Activated T-cell treated with anti-CD3 and anti-CD28 coated beads, Interleukin-2, amount 50 U/mL, for 4 hours (primary cell): Measurements from ENCODE around the gene UTP11. TPM values are rescaled to one million over a fixed set of nuclear protein-coding genes. Genes with fewer than 3 reads are reported as not detected.
A peak's percentile ranks its signal among the peaks of the same experiment; 100 is the strongest.

Source experiments
- ATAC-seq, 2 donors: fragments of 200-7000 bp; cut with Tn5 transposase; one replicate each; pipeline ENCODE4 v1.10.0; 2021
- DNase-seq: peaks from one replicate; pipeline ENCODE4 v3.0.0-alpha.2; 2020
- H3K27me3 Mint-ChIP-seq: one replicate; pipeline ENCODE4 v1.8.0; 2021; ENCODE audit warnings: low read depth, mixed read lengths
- H3K36me3 Mint-ChIP-seq: one replicate; pipeline ENCODE4 v1.8.0; 2022; ENCODE audit warnings: mixed read lengths; ENCODE audit not compliant: insufficient read depth
- H3K4me1 Mint-ChIP-seq: one replicate; pipeline ENCODE4 v1.8.0; 2021; ENCODE audit warnings: low read depth, mixed read lengths
- H3K4me3 Mint-ChIP-seq: one replicate; pipeline ENCODE4 v1.8.0; 2021; ENCODE audit warnings: mild to moderate bottlenecking, moderate library complexity, mixed read lengths
- H3K9me3 Mint-ChIP-seq: one replicate; pipeline ENCODE4 v1.8.0; 2021; ENCODE audit warnings: mixed read lengths
- total RNA-seq, 3 donors: library from RNA; stranded (reverse); gene quantifications; one replicate each; pipeline ENCODE4 v1.2.1, GENCODE V29; 2021

Gene UTP11
- total RNA-seq, 3 donors from 2014 or later: 103 to 105 (median 104) TPM

DNA sequence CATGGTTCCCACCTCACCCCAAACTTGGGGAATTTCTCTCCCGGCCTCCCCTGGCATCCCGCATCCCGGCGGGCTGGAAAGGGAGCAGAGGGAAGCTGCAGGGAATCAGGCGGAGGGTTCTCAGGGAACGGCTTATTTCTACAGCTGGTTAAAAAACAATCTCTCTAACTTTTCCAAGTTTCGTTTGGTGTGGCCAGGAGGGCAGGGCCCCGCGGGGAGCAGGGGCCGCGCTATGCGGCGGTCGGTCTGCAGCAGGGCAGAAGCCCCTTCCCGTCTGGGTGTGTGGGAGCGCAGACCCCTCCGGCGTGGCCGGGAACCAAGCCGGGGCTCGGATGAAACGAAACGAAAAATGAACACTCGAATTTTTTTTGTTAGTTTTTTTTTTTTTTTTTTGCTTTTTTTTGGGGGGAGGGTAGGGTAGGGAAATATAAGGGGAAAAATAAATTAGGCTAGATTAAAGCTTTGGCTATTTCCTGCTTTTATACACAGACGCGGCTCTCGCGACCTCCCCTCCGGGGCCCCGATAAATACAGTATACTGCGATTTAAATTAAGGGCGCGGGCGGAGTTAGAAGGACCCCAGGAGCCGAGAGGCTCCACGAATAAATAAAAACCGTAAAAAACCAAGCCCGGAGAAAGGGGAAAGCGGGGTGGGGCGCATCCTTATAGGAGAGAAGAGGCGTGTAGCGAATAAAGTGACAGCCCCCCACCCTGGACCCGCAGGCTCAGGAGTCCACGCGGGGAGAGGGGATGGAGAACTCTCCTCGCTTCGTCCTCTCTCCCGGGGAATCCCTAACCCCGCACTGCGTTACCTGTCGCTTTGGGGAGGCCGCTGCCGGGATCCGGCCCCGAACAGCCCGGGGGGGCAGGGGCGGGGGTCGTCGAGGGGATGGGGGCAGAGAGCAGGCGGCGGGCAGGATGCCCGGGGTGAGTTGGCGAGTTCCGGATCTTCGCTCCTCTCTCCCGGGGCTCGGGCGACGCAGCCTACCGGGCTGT, 32.0 kb downstream of the UTP11 start:
- Mint-ChIP-seq H3K9me3 (no peaks in the 10 kb centered on the region), H3K36me3 (no peaks in the 10 kb centered on the region), H3K4me3 (peak overlapping the region; percentile 73), H3K4me1 (peaks cover 8% of the 10 kb centered on the region), H3K27me3 (peaks cover 52% of the 10 kb centered on the region)
- no peak for DNase-seq
- ATAC-seq: no peak

- ATAC-seq: peak; percentile 1 to 2
- Mint-ChIP-seq H3K27me3 (peaks cover 41% of the 10 kb centered on the region), H3K4me3 (peak overlapping the region; percentile 60), H3K4me1 (peaks cover 8% of the 10 kb centered on the region), H3K36me3 (no peaks in the 10 kb centered on the region), H3K9me3 (no peaks in the 10 kb centered on the region)
- no peak for DNase-seq
Measured at GRCh38 chr1:38045401-38046332, 33.1 kb downstream of the UTP11 start.

GRCh38 chr1:38046333-38046883, 33.9 kb downstream of the UTP11 start, which contains the start of gene POU3F1:
TSS of gene POU3F1 (minus strand) at chr1:38046793. CDS start at chr1:38046743, 50 bp downstream.
- Mint-ChIP-seq H3K27me3 (peaks cover 33% of the 10 kb centered on the region), H3K4me1 (peaks cover 8% of the 10 kb centered on the region), H3K36me3 (no peaks in the 10 kb centered on the region), H3K4me3 (peak within 1 kb of the TSS; percentile 74), H3K9me3 (no peaks in the 10 kb centered on the region)
- DNase-seq (no peak), ATAC-seq (peak in 1 of 2 donors; percentile 6)

DNA sequence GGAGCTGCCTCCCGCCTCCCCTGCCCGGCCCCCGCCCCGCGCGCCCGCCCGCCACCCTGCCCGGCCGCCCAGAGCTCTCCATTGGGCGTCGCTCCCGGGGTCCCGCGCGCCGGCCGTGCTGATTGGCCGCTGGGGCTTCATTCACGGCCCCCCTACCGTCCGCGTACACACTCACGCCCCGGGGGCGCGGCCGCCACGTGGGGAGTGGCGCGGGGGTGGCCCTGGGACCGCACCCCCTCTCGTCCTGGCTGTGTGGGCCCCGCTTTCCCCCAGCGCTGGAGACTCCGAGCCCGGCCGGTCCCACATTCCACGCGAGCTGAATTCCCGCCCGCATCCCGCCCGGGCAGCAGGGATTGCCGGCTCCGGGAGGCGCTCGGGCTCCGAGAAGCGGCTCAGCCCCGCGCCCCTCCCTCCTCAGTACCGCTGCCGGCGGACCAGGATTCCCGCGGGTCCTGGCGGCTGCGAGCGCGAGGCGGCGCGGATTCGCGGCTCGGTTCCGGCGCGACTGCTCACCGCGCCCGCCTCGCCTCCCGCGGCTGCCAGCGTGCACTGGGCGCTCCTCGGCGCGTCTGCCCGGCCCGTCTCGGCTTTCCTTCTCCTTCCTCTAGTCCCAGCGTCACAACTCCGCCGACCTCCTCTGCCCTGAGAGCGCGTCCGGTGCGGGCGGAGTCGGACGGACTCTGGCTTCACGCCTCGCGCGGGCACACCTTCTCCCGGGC, 34.5 kb downstream of the UTP11 start:
- H3K4me3 Mint-ChIP-seq: peak overlapping the region; percentile 74
- H3K36me3 Mint-ChIP-seq: no peaks in the 10 kb centered on the region
- DNase-seq: peak; percentile 75
- peak; percentile 89 to 90 for ATAC-seq
- peaks cover 8% of the 10 kb centered on the region for H3K4me1 Mint-ChIP-seq
- H3K27me3 Mint-ChIP-seq: peaks cover 29% of the 10 kb centered on the region
- H3K9me3 Mint-ChIP-seq: no peaks in the 10 kb centered on the region

- H3K4me3 Mint-ChIP-seq: peak overlapping the region; percentile 74
- no peak for ATAC-seq
- H3K27me3 Mint-ChIP-seq: peaks cover 23% of the 10 kb centered on the region
- peaks cover 10% of the 10 kb centered on the region for H3K4me1 Mint-ChIP-seq
- H3K36me3 Mint-ChIP-seq: no peaks in the 10 kb centered on the region
- H3K9me3 Mint-ChIP-seq: no peaks in the 10 kb centered on the region
- DNase-seq: no peak
Measured at GRCh38 chr1:38047603-38048141, 35.1 kb downstream of the UTP11 start.

- H3K4me3 Mint-ChIP-seq: no peak overlapping the region
- peaks cover 7% of the 10 kb centered on the region for H3K27me3 Mint-ChIP-seq
- no peaks in the 10 kb centered on the region for H3K36me3 Mint-ChIP-seq
- no peaks in the 10 kb centered on the region for H3K9me3 Mint-ChIP-seq
- DNase-seq: no peak
- peaks cover 8% of the 10 kb centered on the region for H3K4me1 Mint-ChIP-seq
- no peak for ATAC-seq
Measured at GRCh38 chr1:38050397-38051078, 38.0 kb downstream of the UTP11 start.

GRCh38 chr1:38051079-38051543, 38.6 kb downstream of the UTP11 start:
- no peaks in the 10 kb centered on the region for H3K9me3 Mint-ChIP-seq
- DNase-seq: no peak
- peaks cover 7% of the 10 kb centered on the region for H3K4me1 Mint-ChIP-seq
- ATAC-seq: no peak
- H3K36me3 Mint-ChIP-seq: no peaks in the 10 kb centered on the region
- peaks cover 6% of the 10 kb centered on the region for H3K27me3 Mint-ChIP-seq
- H3K4me3 Mint-ChIP-seq: no peak overlapping the region

- H3K9me3 Mint-ChIP-seq: no peaks in the 10 kb centered on the region
- H3K4me1 Mint-ChIP-seq: peaks cover 7% of the 10 kb centered on the region
- ATAC-seq (peak; percentile 16 to 50), DNase-seq (no peak)
- no peak overlapping the region for H3K4me3 Mint-ChIP-seq
- no peaks in the 10 kb centered on the region for H3K36me3 Mint-ChIP-seq
- H3K27me3 Mint-ChIP-seq: peaks cover 3% of the 10 kb centered on the region
Measured at GRCh38 chr1:38052750-38053415, 40.3 kb downstream of the UTP11 start.

DNA sequence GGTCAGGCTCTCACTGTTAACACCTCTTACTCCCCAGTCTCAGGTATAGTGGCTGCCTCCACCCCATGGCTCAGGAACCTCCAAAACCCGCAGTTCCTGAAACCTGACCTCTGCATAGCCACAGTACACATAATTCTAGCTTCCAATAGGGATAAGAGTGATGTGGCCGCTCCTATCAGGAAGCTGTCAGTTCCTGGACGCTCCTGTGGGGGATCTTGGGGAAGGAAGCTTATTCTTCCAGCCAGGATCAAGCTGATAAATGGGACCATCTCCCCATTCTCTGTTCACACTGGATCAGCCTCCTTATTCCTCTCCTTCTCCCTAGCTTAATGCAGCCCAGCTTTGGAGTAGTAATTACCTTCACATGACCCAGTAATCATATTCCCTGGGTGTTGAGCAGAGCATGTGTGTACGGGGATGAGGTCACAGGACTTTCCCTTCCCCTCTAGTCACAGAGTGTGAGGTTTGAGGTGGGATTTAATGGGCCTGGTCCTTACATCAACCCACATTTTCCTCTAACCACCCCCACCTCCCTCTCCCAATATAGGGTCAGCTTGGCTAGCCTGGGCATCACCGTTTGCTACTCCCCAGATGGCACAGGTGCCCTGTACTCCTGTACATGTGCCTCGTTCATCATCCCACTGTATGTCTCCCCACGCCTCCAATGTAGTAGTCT, 41.0 kb downstream of the UTP11 start:
- Mint-ChIP-seq H3K27me3 (peaks cover 3% of the 10 kb centered on the region), H3K9me3 (no peaks in the 10 kb centered on the region), H3K4me1 (peaks cover 7% of the 10 kb centered on the region), H3K36me3 (no peaks in the 10 kb centered on the region), H3K4me3 (no peak overlapping the region)
- ATAC-seq: no peak
- no peak for DNase-seq

DNA sequence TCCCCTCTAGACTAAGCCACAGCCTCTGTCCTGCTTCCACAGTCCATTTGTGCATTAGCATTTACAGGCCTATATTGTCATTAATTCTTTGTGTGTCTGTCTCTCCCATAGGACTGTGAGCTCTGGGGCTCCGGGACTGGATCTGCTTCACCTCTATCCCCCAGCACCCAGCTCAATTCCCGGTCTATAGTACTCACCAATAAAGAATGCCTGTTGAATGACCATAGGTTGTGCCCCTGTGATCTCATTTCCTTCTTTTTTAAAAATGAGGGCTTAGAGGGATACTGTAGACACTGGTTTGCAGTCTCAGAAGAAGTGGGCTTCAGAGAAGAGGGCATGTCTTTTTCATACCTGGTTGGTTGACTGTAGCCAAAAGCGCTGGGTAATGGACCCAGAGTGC, 42.9 kb downstream of the UTP11 start:
- no peaks in the 10 kb centered on the region for H3K9me3 Mint-ChIP-seq
- ATAC-seq: no peak
- H3K4me3 Mint-ChIP-seq: no peak overlapping the region
- no peaks in the 10 kb centered on the region for H3K36me3 Mint-ChIP-seq
- DNase-seq: no peak
- peaks cover 7% of the 10 kb centered on the region for H3K4me1 Mint-ChIP-seq
- H3K27me3 Mint-ChIP-seq: peaks cover 5% of the 10 kb centered on the region

GRCh38 chr1:38055965-38056364, 43.4 kb downstream of the UTP11 start:
- Mint-ChIP-seq H3K36me3 (no peaks in the 10 kb centered on the region), H3K9me3 (no peaks in the 10 kb centered on the region), H3K4me3 (no peak overlapping the region), H3K27me3 (peaks cover 5% of the 10 kb centered on the region), H3K4me1 (peaks cover 7% of the 10 kb centered on the region)
- ATAC-seq (no peak), DNase-seq (no peak)

GRCh38 chr1:38059635-38060250, 47.2 kb downstream of the UTP11 start:
- H3K4me3 Mint-ChIP-seq: no peak overlapping the region
- H3K36me3 Mint-ChIP-seq: no peaks in the 10 kb centered on the region
- H3K9me3 Mint-ChIP-seq: no peaks in the 10 kb centered on the region
- peaks cover 3% of the 10 kb centered on the region for H3K4me1 Mint-ChIP-seq
- no peak for ATAC-seq
- H3K27me3 Mint-ChIP-seq: peaks cover 5% of the 10 kb centered on the region
- DNase-seq: no peak
